ENCODE measurements around the gene RAET1L. TPM values are rescaled to one million over a fixed set of nuclear protein-coding genes. Genes with fewer than 3 reads are reported as not detected.

The RAET1L gene
- total RNA-seq, 1 donor from 2014 or later = not detected

DNA sequence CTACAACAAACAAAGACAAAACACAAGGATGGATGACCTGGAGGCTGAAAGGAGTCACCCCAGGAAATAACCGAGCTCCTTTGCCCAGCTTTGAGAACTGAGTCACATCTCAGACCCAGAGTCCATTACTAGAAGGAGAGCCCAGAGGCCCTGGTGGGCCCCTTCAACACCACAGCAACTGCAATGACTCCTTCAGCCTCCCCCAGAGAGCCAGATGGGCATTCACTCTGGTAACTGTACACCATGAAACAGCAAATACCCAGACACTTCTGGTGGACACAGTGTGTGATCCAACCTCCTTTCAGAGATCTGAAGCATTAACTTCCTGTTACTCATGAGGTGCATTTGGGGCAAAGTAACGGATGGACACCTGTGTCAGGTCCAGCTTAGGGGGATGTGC, 22.6 kb downstream of the RAET1L start:
- POLR2A ChIA-PET = no interaction called here

DNA sequence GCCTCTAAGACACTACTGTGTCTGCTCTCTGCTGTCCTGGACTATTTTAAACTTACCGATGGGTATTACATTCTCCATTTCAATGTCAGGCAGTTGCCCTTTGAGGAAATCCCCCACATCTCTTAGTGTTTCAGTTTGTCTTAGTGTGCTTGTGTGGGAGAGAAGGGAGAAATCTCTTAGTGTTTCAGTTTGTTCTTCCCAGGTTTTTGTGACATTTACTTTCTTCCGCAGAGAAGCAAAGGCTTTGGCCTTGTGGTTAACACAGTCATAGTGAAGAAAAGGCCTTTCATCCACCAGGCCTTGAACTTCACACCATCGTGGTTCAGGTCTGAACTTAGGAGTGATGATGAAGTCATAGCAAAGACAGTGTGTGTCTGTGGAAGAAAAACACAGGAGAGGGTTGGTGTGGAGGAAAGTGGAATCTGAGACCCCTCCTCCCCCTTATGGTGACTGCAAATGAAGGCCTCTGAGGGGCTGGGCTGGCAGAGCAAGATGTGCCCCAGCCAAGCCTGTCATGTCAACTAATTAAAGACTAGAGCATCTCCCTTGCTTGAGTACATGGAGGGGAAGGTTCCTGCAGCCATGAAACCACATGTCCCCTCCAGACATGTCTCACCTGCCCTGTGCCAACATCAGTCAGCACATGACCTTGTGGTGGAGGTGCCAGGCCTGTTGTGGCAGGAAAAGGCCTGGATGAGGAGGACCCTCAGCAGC, 23.9 kb downstream of the RAET1L start:
- TF ChIP-seq, protein P1, sequence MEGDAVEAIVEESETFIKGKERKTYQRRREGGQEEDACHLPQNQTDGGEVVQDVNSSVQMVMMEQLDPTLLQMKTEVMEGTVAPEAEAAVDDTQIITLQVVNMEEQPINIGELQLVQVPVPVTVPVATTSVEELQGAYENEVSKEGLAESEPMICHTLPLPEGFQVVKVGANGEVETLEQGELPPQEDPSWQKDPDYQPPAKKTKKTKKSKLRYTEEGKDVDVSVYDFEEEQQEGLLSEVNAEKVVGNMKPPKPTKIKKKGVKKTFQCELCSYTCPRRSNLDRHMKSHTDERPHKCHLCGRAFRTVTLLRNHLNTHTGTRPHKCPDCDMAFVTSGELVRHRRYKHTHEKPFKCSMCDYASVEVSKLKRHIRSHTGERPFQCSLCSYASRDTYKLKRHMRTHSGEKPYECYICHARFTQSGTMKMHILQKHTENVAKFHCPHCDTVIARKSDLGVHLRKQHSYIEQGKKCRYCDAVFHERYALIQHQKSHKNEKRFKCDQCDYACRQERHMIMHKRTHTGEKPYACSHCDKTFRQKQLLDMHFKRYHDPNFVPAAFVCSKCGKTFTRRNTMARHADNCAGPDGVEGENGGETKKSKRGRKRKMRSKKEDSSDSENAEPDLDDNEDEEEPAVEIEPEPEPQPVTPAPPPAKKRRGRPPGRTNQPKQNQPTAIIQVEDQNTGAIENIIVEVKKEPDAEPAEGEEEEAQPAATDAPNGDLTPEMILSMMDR (IDR thresholded peaks at IDR 0.05) = no peak
- DNase-seq = no peak

More for the DNA sequence above, 22.6 kb downstream of the RAET1L start:
- Mint-ChIP-seq H3K27ac (no peak overlapping the region), H3K4me1 (peaks cover 31% of the 10 kb centered on the region), H3K9me3 (no peaks in the 10 kb centered on the region), H3K4me3 (no peak overlapping the region), H3K27me3 (no peaks in the 10 kb centered on the region), H3K36me3 (ENCODE audit: low read depth) (no peaks in the 10 kb centered on the region)
- no peak for ATAC-seq (ENCODE audit: low read depth)
- no peak for DNase-seq
- intact Hi-C loops (cut with micrococcal nuclease) = loop anchor here (10.0 kb wide), 2 partner anchors 138 to 632 kb away; partner anchors contain the start of gene LRP11
- CTCF ChIA-PET = no interaction called here
- TF ChIP-seq, protein P1 (IDR thresholded peaks at IDR 0.05) = no peak

DNA sequence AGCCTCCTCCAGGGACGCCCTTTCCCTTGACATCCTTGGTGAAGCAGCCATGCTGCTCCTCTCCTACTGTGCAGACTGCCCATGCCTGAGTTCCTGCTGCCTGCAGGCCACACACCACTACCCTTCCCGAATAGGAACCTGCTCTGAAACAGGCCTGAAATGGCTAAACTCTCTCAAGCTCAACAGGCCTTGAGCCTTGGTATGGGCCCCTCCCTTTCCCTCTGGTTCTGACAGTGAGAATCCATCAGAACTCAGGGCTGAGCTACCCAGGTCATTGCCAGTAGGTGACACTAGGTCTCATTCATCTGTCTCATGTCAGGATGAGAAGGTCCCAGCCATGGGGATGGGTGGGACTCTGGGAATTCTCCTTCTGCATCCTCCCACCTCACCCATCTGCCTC, 25.7 kb downstream of the RAET1L start:
- Mint-ChIP-seq H3K27ac (no peak overlapping the region), H3K4me3 (no peak overlapping the region), H3K27me3 (peaks cover 21% of the 10 kb centered on the region), H3K4me1 (peaks cover 23% of the 10 kb centered on the region), H3K9me3 (no peaks in the 10 kb centered on the region), H3K36me3 (ENCODE audit: low read depth) (no peaks in the 10 kb centered on the region)
- intact Hi-C loops (cut with micrococcal nuclease) = loop anchor here (10.0 kb wide), 2 partner anchors 135 to 635 kb away; partner anchors contain the start of gene LRP11
- TF ChIP-seq, protein P1 (IDR thresholded peaks at IDR 0.05) = no peak
- DNase-seq (no peak), ATAC-seq (ENCODE audit: low read depth) (no peak)
- CTCF ChIA-PET = no interaction called here
- POLR2A ChIA-PET = no interaction called here

More for the DNA sequence above, 23.9 kb downstream of the RAET1L start:
- no peak for ATAC-seq (ENCODE audit: low read depth)
- POLR2A ChIA-PET = no interaction called here
- Mint-ChIP-seq H3K9me3 (no peaks in the 10 kb centered on the region), H3K27me3 (peaks cover 4% of the 10 kb centered on the region), H3K36me3 (ENCODE audit: low read depth) (no peaks in the 10 kb centered on the region), H3K4me1 (peaks cover 28% of the 10 kb centered on the region), H3K27ac (peak overlapping the region; percentile 19), H3K4me3 (no peak overlapping the region)
- CTCF ChIA-PET = interaction anchor here (0.7 kb wide), 1 partner anchor 10 kb away, joined by 3 read pairs; no protein-coding TSS in a partner anchor
- intact Hi-C loops (cut with micrococcal nuclease) = loop anchor here (10.0 kb wide), 2 partner anchors 137 to 633 kb away; partner anchors contain the start of gene LRP11

DNA sequence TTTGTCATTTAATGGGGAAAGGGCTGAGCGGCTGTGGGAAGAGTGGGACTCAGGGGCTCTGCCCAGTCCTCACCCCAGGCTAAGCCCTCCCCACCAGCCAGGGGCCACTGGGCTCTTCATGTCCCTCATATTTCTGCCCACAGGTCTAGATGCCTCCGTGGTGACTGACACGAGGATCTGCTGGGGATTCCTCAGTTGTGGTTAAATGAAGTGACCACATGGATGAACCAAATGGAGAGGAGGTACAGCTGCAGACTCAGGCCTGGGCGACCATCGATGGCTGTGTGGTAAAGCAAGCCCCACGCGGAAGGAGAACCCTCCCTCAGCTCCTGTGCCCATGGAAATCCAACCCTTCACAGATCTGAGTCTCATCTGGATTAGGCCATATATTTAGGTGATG, 29.4 kb downstream of the RAET1L start:
- intact Hi-C loops (cut with micrococcal nuclease) = no loop called here
- no peaks in the 10 kb centered on the region for H3K9me3 Mint-ChIP-seq
- H3K36me3 Mint-ChIP-seq (ENCODE audit: low read depth) = no peaks in the 10 kb centered on the region
- no peak for ATAC-seq (ENCODE audit: low read depth)
- DNase-seq = no peak
- no peak overlapping the region for H3K4me3 Mint-ChIP-seq
- H3K27me3 Mint-ChIP-seq = peaks cover 42% of the 10 kb centered on the region
- H3K4me1 Mint-ChIP-seq = peaks cover 11% of the 10 kb centered on the region
- ChIA-PET CTCF (interaction anchor here (1.0 kb wide), 1 partner anchor 21 kb away, joined by 3 read pairs; no protein-coding TSS in a partner anchor), POLR2A (no interaction called here)
- TF ChIP-seq, protein P1 (IDR thresholded peaks at IDR 0.05) = no peak
- H3K27ac Mint-ChIP-seq = no peak overlapping the region

DNA sequence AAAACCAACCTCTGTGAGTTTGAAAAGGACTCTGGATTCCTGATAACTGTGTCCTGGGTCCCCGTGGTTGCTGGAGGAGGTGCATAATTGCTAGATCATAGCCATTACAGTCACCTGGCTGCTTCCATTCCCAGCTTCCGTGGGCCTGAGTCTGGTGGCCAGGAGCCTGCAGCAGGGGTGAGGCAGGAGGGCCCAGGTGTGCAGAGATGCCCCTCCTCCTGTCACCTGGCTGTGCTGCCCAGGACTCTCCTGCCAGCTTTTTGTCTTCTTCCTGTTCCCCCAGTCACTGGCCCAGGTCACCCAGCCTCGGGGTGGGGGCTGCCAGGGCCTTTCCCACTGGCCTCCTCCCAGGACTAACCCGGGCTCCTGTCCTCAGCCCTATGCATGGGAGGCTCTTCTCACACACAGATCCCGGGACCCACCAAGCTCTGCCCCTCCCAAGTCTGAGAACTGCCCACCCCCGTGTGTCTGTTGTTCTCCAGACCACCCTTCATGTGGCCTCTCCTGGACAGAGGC, 30.0 kb downstream of the RAET1L start:
- POLR2A ChIA-PET = no interaction called here
- Mint-ChIP-seq H3K36me3 (ENCODE audit: low read depth) (no peaks in the 10 kb centered on the region), H3K27ac (no peak overlapping the region), H3K27me3 (peaks cover 45% of the 10 kb centered on the region), H3K4me1 (peaks cover 14% of the 10 kb centered on the region), H3K4me3 (no peak overlapping the region), H3K9me3 (no peaks in the 10 kb centered on the region)
- intact Hi-C loops (cut with micrococcal nuclease) = no loop called here
- ATAC-seq (ENCODE audit: low read depth) (no peak), DNase-seq (no peak)
- CTCF ChIA-PET = interaction anchor here (1.0 kb wide), 1 partner anchor 21 kb away, joined by 3 read pairs; no protein-coding TSS in a partner anchor
- TF ChIP-seq, protein P1 (IDR thresholded peaks at IDR 0.05) = no peak
